ENCODE measurements around the gene TMEM120B. TPM values are rescaled to one million over a fixed set of nuclear protein-coding genes. Genes with fewer than 3 reads are reported as not detected.

The TMEM120B gene
- total and polyA plus RNA-seq, 2 of the 4 experiments (the other 2 are of a cell fraction): 10.6 to 18.4 TPM

GRCh38 chr12:121748571-121749265 is 36.2 kb downstream of the TMEM120B start:
- peak overlapping the region; percentile 79 for H2BK20ac ChIP-seq (ENCODE audit: low read depth, low read length)
- WGBS, 2 experiments (ENCODE audit: extremely low coverage in 2 of 2, insufficient read length in 1 of 2): 4% methylated on average over 8 of the region's 17 CpGs; no CpG with 5 or more reads in 1 of the 2 experiments
- intact Hi-C loops (cut with micrococcal nuclease): no loop called here
- TF ChIP-seq USF2 (IDR thresholded peaks at IDR 0.05; ENCODE audit: low read depth, low read length) (no peak), CEBPB (IDR thresholded peaks at IDR 0.05; ENCODE audit: low read depth, low read length) (no peak), CTCF (conservative IDR thresholded peaks at IDR 0.05; ENCODE audit: low read depth, low read length) (no peak), MXI1 (IDR thresholded peaks at IDR 0.05; ENCODE audit: borderline replicate concordance, low read depth, low read length) (0 out of 2 replicates have a peak, but pooled peaks have one; percentile 18), MAFK (IDR thresholded peaks at IDR 0.05; ENCODE audit: low read depth, low read length) (peak; percentile 49), ELK1 (IDR thresholded peaks at IDR 0.05; ENCODE audit: borderline replicate concordance, low read depth, low read length) (no peak), SMC3 (IDR thresholded peaks at IDR 0.05; ENCODE audit: low read depth, low read length) (no peak; the same call in 1 of the 2 replicates), CHD1 (IDR thresholded peaks at IDR 0.05; ENCODE audit: low read depth, low read length) (no peak), MAZ (IDR thresholded peaks at IDR 0.05; ENCODE audit: borderline replicate concordance, low read depth, low read length) (peak; percentile 58), FOS (IDR thresholded peaks at IDR 0.05; ENCODE audit: low read depth, low read length) (peak; percentile 81), POLR2A (IDR thresholded peaks at IDR 0.05; ENCODE audit: low read depth, low read length) (no peak), RAD21 (IDR thresholded peaks at IDR 0.05; ENCODE audit: low read length) (no peak), NFE2L2 (IDR thresholded peaks at IDR 0.05; ENCODE audit: low read depth, low read length) (peak; percentile 75), RCOR1 (IDR thresholded peaks at IDR 0.05; ENCODE audit: insufficient replicate concordance, low read length) (no peak), BHLHE40 (IDR thresholded peaks at IDR 0.05; ENCODE audit: low read depth, low read length) (peak; percentile 9)

More at GRCh38 chr12:121748571-121749265, 36.2 kb downstream of the TMEM120B start:
- CTCF ChIA-PET: no interaction called here
- Histone ChIP-seq H2AK9ac (replicated peaks; ENCODE audit: low read depth, low read length, poor library complexity) (peak overlapping the region; percentile 74), H3K18ac (ENCODE audit: low read depth, low read length) (peak overlapping the region; percentile 66), H3K4me1 (ENCODE audit: control insufficient read depth, insufficient read depth, low read length) (peaks cover 10% of the 10 kb centered on the region), H3K4me3 (ENCODE audit: insufficient read depth, low read depth, low read length) (no peak overlapping the region), H3K27me3 (ENCODE audit: control insufficient read depth, insufficient read depth, low read length) (no peaks in the 10 kb centered on the region), H3K23ac (ENCODE audit: low read depth, low read length) (no peak overlapping the region), H2BK15ac (ENCODE audit: low read depth, low read length) (peak overlapping the region; percentile 49; the same call in 1 of the 3 replicates), H4K20me1 (ENCODE audit: insufficient read depth, low read length) (peaks cover 7% of the 10 kb centered on the region), H2BK120ac (ENCODE audit: low read depth, low read length) (peak overlapping the region; percentile 52), H4K91ac (ENCODE audit: insufficient read depth, low read depth, low read length) (peak overlapping the region; percentile 59), H3K9me1 (ENCODE audit: insufficient read depth, low read length) (peaks cover 10% of the 10 kb centered on the region; the same call in 1 of the 2 replicates), H3K56ac (ENCODE audit: extremely low read depth, insufficient read depth, low read length) (no peak overlapping the region), H3K9ac (ENCODE audit: low read depth, low read length) (no peak overlapping the region), H3K9me3 (ENCODE audit: control insufficient read depth, insufficient read depth, low read length) (no peaks in the 10 kb centered on the region), H3K36me3 (ENCODE audit: control insufficient read depth, insufficient read depth, low read length) (peaks cover 22% of the 10 kb centered on the region), H3K14ac (replicated peaks; ENCODE audit: low read depth, low read length) (peak overlapping the region; percentile 57), H4K8ac (ENCODE audit: low read depth in 2 of 2, low read length in 2 of 2) (peak overlapping the region in 1 of 2 experiments; percentile 71; a peak in 2 of 4 replicates), H4K5ac (ENCODE audit: low read depth, low read length) (peak overlapping the region; percentile 61; the same call in 1 of the 2 replicates), H2AFZ (replicated peaks; ENCODE audit: low read length, poor library complexity) (peak overlapping the region; percentile 83), H3K79me1 (ENCODE audit: low read depth in 1 of 2, low read length in 2 of 2) (peaks cover 3 to 30% of the 10 kb centered on the region in 2 experiments), H2AK5ac (ENCODE audit: low read depth, low read length) (peak overlapping the region; percentile 88), H3K4ac (ENCODE audit: low read depth, low read length) (peak overlapping the region; percentile 85), H2BK5ac (ENCODE audit: low read depth, low read length, poor library complexity, severe bottlenecking) (peak overlapping the region; percentile 58), H3K27ac (ENCODE audit: insufficient read depth, low read length) (peak overlapping the region; percentile 67), H3K4me2 (ENCODE audit: low read depth, low read length) (peak overlapping the region; percentile 18; the same call in 1 of the 2 replicates)
- BruUV-seq (replicated peaks): no TSS peak
- DNase-seq (peak; percentile 96), ATAC-seq (ENCODE audit: low read depth) (peak; percentile 99)
- in situ Hi-C loops (cut with MboI; ENCODE audit: low sequenced_read_pairs) (no loop called here), dilution Hi-C loops (cut with HindIII; ENCODE audit: low sequenced_read_pairs, unreplicated experiment) (no loop called here)
- POLR2A ChIA-PET (ENCODE audit: unreplicated experiment): no interaction called here

All from IMR-90 (cell line).